ENCODE results near the gene OR4D11. TPM values are rescaled to one million over a fixed set of nuclear protein-coding genes. Genes with fewer than 3 reads are reported as not detected.

OR4D11 gene
- total and polyA plus RNA-seq, 10 of the 15 experiments (the other 5 are each of a cell fraction or from before 2014, with no cell fraction given): not detected

GRCh38 chr11:59475176-59475575, 28.2 kb upstream of the OR4D11 start (continued):
- no peak for TF ChIP-seq SIN3A (IDR thresholded peaks at IDR 0.05; ENCODE audit: low read depth, low read length)
- no peak for TF ChIP-seq POLR2A (IDR thresholded peaks at IDR 0.05; ENCODE audit: low read depth, low read length)
- TF ChIP-seq TAF1 (IDR thresholded peaks at IDR 0.05; ENCODE audit: borderline replicate concordance, low read depth, low read length): no peak
- TF ChIP-seq KDM1A (IDR thresholded peaks at IDR 0.05; ENCODE audit: borderline replicate concordance): no peak
- TF ChIP-seq SUZ12 (IDR thresholded peaks at IDR 0.05; ENCODE audit: unreplicated experiment): no peak
- no peak for TF ChIP-seq MEF2B (IDR thresholded peaks at IDR 0.05; ENCODE audit: partially characterized antibody, poor library complexity, severe bottlenecking)
- TF ChIP-seq POLR2AphosphoS2 (IDR thresholded peaks at IDR 0.05; ENCODE audit: low read depth, low read length): no peak
- TF ChIP-seq, protein P1, sequence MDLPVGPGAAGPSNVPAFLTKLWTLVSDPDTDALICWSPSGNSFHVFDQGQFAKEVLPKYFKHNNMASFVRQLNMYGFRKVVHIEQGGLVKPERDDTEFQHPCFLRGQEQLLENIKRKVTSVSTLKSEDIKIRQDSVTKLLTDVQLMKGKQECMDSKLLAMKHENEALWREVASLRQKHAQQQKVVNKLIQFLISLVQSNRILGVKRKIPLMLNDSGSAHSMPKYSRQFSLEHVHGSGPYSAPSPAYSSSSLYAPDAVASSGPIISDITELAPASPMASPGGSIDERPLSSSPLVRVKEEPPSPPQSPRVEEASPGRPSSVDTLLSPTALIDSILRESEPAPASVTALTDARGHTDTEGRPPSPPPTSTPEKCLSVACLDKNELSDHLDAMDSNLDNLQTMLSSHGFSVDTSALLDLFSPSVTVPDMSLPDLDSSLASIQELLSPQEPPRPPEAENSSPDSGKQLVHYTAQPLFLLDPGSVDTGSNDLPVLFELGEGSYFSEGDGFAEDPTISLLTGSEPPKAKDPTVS (IDR thresholded peaks at IDR 0.05; ENCODE audit: low read depth, low read length): no peak
- TF ChIP-seq IKZF1 (conservative IDR thresholded peaks at IDR 0.05): no peak
- TF ChIP-seq RELB (IDR thresholded peaks at IDR 0.05; ENCODE audit: low read depth): no peak

DNA sequence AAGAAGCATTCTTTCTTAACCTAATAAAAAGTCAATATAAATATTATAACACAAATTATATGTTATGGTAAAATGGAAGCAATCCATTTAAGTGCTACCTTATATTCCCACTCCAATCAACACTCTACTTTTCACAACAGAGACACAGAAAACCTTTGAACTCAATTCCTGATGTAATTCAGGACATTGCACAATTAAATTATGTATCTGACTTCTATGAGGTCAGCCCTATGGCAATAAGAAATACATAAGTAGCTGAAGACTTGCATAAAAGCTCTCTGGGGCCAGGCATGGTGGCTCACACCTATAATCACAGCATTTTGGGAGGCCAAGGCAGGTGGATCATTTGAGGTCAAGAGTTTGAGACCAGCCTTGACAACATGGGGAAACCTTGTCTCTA, 23.5 kb upstream of the OR4D11 start:
- FAIRE-seq (no peak), DNase-seq (ENCODE audit: low read depth, low spot score) (no peak), ATAC-seq (no peak)
- no peak overlapping the region for H3K9ac ChIP-seq (ENCODE audit: control insufficient read depth, insufficient read depth, low read length)
- BruUV-seq (replicated peaks): no TSS peak
- in situ Hi-C loops (cut with MboI) (no loop called here), intact Hi-C loops (cut with micrococcal nuclease; ENCODE audit: unreplicated experiment) (no loop called here)
- H2AFZ ChIP-seq (ENCODE audit: control insufficient read depth, low read depth, low read length): no peak overlapping the region
- no peak overlapping the region for H3K4me3 ChIP-seq
- ChIA-PET SMC1A (ENCODE audit: uncharacterized antibody, unreplicated experiment) (no interaction called here), RAD21 (ENCODE audit: unreplicated experiment) (no interaction called here), CTCF (no interaction called here), POLR2A (no interaction called here)
- H3K36me3 ChIP-seq (ENCODE audit: control insufficient read depth in 2 of 2, insufficient read depth in 2 of 2, low read length in 1 of 2): no peaks in the 10 kb centered on the region
- H3K4me1 ChIP-seq (ENCODE audit: control insufficient read depth, insufficient read depth, low read length): no peaks in the 10 kb centered on the region; the same call in 1 of the 2 replicates
- H3K4me2 ChIP-seq (ENCODE audit: control insufficient read depth, insufficient read depth): no peak overlapping the region
- no peaks in the 10 kb centered on the region for H3K79me2 ChIP-seq (ENCODE audit: control insufficient read depth, insufficient read depth, low read length)
- no peaks in the 10 kb centered on the region for H3K27me3 ChIP-seq (replicated peaks in 1 of 2; ENCODE audit: control insufficient read depth in 2 of 2, insufficient read depth in 2 of 2, low read length in 1 of 2)
- H3K9me3 ChIP-seq (replicated peaks; ENCODE audit: control insufficient read depth, insufficient read depth, low read length): no peaks in the 10 kb centered on the region
- no peak for TF ChIP-seq WRNIP1 (IDR thresholded peaks at IDR 0.05; ENCODE audit: borderline replicate concordance, low read depth, low read length)
- TF ChIP-seq RELB (IDR thresholded peaks at IDR 0.05; ENCODE audit: low read depth): no peak
- TF ChIP-seq TBL1XR1 (IDR thresholded peaks at IDR 0.05; ENCODE audit: low read depth, low read length): no peak
- TF ChIP-seq TAF1 (IDR thresholded peaks at IDR 0.05; ENCODE audit: borderline replicate concordance, low read depth, low read length): no peak
- no peak for TF ChIP-seq HCFC1 (IDR thresholded peaks at IDR 0.05; ENCODE audit: low read length)
- no peak for TF ChIP-seq BMI1 (IDR thresholded peaks at IDR 0.05; ENCODE audit: borderline replicate concordance)
- no peaks in the 10 kb centered on the region for H4K20me1 ChIP-seq (ENCODE audit: control insufficient read depth, insufficient read depth)
- H3K27ac ChIP-seq (ENCODE audit: control insufficient read depth, insufficient read depth): no peak overlapping the region
